Colonic mucosa (tissue), 4 donors: Measurements from ENCODE around the gene PCYOX1L. TPM values are rescaled to one million over a fixed set of nuclear protein-coding genes. Genes with fewer than 3 reads are reported as not detected.

Experiments used
- DNase-seq: peaks from one replicate; pipeline ENCODE4 v3.0.0-alpha.2; 2020
- H3K27ac ChIP-seq: fragments of 200-600 bp; one replicate; pipeline ENCODE4 v1.8.0; 2021
- H3K27me3 ChIP-seq: fragments of 200-600 bp; one replicate; pipeline ENCODE4 v1.8.0; 2021
- H3K36me3 ChIP-seq: fragments of 200-600 bp; one replicate; pipeline ENCODE4 v1.8.0; 2021
- H3K4me1 ChIP-seq: fragments of 200-600 bp; one replicate; pipeline ENCODE4 v1.8.0; 2021; ENCODE audit warnings: mild to moderate bottlenecking
- H3K4me3 ChIP-seq: fragments of 200-600 bp; one replicate; pipeline ENCODE4 v1.8.0; 2021
- H3K9ac ChIP-seq, 2 donors: one replicate each; pipeline ENCODE4 v1.7.0; 2013; ENCODE audit warnings: control low read depth in 2 of 2, low read depth in 2 of 2, low read length in 2 of 2
- H3K9me3 ChIP-seq: fragments of 200-600 bp; one replicate; pipeline ENCODE4 v1.8.0; 2021
- intact Hi-C: fragments of 100-400 bp; cut with DNase I; formaldehyde crosslinking; loops from one replicate; pipeline ENCODE4 v1.14.1; 2022
- total RNA-seq, 2 donors: library from RNA; stranded (reverse); fragmentation: NEBNext Ultra II Directional in 1 of 2; extraction: Animal tissue kit (Norgen Biotek cat#: 25700) in 1 of 2; gene quantifications; one replicate each; pipeline ENCODE4 v1.2.1, GENCODE V29; 2021
- TF ChIP-seq, protein P1 (sequence below): fragments of 200-600 bp; IDR thresholded peaks from one replicate; pipeline ENCODE4 v1.8.0; 2022; ENCODE audit warnings: antibody characterized with exemption, mild to moderate bottlenecking
- donor health status: healthy.
- donor health status: DM: no; HTN: no; CAD: no.
- donor health status: DM: no; HTN: no; CAD: no.

The PCYOX1L gene
- total RNA-seq, 2 donors from 2014 or later = 4.0 to 10.1 TPM

DNA sequence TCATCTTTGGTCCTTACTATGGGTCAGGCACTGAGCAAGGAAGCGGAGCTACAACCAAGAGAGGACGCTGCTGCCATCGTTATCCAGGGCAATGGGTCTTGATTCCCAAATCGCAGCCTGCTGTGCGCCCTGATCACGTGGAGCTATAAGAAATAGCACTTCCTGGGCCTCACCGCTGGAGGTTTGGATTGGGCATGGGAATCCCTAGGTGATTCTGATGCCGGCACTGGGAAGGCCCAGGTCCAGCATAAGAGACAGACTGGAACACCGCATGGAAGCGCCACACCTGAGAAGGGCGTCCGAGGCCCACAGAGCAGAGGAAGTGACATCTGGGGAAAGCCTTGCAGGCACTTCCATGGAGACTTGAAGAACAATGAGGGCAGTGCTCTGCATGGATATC lies 18.3 kb downstream of the PCYOX1L start:
- intact Hi-C loops = no loop called here
- no peak for DNase-seq

DNA sequence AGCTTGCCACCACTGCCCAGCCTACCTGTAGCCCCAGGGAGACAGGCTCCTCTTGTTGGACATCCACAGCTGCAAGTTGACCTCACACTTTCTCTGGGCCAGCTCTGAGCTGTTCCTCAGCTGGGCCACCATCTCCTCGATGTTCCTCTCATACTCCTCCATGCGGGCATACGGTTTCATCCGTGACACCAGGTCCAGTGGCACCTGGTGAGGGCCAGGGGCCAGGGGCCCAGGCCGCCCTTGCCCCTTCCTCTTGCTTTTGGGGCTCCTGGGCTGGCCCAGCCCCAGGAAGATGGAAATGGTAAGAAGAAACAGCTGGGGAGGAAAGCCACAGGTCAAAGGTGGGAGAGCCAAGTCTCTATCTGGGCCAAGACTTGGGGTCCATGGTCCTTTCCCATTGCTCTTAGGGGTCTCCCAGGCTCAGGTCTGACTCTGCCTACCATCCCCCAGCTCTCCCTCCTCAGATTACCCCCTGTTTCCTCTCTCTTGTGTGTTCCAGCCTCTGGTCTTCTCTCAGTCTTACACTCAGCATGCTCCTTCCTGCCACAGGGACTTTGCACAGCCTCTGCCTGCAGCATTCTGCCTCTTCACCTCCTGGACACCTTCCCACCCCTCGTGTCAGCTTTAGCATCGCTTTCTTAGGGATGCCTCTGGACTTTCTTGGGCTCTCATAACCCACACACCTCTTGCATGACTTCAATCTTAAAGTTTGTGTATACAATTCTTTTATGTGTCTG lies 19.0 kb downstream of the PCYOX1L start:
- H3K27me3 ChIP-seq = no peaks in the 10 kb centered on the region
- TF ChIP-seq, protein P1, sequence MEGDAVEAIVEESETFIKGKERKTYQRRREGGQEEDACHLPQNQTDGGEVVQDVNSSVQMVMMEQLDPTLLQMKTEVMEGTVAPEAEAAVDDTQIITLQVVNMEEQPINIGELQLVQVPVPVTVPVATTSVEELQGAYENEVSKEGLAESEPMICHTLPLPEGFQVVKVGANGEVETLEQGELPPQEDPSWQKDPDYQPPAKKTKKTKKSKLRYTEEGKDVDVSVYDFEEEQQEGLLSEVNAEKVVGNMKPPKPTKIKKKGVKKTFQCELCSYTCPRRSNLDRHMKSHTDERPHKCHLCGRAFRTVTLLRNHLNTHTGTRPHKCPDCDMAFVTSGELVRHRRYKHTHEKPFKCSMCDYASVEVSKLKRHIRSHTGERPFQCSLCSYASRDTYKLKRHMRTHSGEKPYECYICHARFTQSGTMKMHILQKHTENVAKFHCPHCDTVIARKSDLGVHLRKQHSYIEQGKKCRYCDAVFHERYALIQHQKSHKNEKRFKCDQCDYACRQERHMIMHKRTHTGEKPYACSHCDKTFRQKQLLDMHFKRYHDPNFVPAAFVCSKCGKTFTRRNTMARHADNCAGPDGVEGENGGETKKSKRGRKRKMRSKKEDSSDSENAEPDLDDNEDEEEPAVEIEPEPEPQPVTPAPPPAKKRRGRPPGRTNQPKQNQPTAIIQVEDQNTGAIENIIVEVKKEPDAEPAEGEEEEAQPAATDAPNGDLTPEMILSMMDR = no peak
- no peaks in the 10 kb centered on the region for H3K4me1 ChIP-seq
- H3K27ac ChIP-seq = no peak overlapping the region
- H3K4me3 ChIP-seq = no peak overlapping the region
- DNase-seq = no peak
- intact Hi-C loops = no loop called here
- H3K36me3 ChIP-seq = no peaks in the 10 kb centered on the region
- no peaks in the 10 kb centered on the region for H3K9me3 ChIP-seq
- no peak overlapping the region for H3K9ac ChIP-seq

More for the DNA sequence above, 18.3 kb downstream of the PCYOX1L start:
- TF ChIP-seq, protein P1 = no peak
- no peaks in the 10 kb centered on the region for H3K4me1 ChIP-seq
- no peaks in the 10 kb centered on the region for H3K36me3 ChIP-seq
- no peaks in the 10 kb centered on the region for H3K9me3 ChIP-seq
- no peak overlapping the region for H3K9ac ChIP-seq
- H3K27ac ChIP-seq = no peak overlapping the region
- H3K4me3 ChIP-seq = no peak overlapping the region
- no peaks in the 10 kb centered on the region for H3K27me3 ChIP-seq

DNA sequence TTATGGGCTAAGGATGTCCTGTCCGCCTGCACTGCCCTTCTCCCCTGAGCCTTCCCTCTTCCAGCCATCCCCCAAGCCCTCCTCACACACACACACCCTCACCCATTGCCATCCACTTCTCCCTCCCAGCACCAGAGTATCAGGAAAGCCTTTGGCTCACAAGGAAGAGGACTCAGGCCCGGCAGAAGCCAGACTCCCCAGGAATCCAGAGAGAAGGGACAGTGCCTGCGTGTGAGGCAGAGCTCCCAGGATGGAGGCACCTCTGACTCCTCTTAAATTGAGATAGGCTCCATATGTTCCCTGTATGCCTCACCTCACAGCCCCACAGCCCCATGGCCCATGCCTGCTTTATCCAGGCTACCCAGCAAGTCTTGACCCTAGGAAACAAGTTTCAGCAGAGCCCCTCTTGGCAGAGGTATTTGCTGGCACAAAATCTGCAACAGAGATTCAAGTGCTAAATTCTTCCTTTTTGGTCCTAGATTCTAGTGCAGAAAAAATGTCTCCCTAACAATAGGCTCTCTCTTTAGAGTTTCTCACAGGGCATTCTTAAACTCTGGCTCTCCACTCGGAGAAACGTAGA lies 20.5 kb downstream of the PCYOX1L start:
- H3K27ac ChIP-seq = peak overlapping the region; percentile 22
- no peaks in the 10 kb centered on the region for H3K9me3 ChIP-seq
- H3K36me3 ChIP-seq = no peaks in the 10 kb centered on the region
- no peak overlapping the region for H3K9ac ChIP-seq
- no peaks in the 10 kb centered on the region for H3K27me3 ChIP-seq
- no peaks in the 10 kb centered on the region for H3K4me1 ChIP-seq
- no peak overlapping the region for H3K4me3 ChIP-seq
- intact Hi-C loops = no loop called here
- TF ChIP-seq, protein P1 = no peak
- DNase-seq = no peak

DNA sequence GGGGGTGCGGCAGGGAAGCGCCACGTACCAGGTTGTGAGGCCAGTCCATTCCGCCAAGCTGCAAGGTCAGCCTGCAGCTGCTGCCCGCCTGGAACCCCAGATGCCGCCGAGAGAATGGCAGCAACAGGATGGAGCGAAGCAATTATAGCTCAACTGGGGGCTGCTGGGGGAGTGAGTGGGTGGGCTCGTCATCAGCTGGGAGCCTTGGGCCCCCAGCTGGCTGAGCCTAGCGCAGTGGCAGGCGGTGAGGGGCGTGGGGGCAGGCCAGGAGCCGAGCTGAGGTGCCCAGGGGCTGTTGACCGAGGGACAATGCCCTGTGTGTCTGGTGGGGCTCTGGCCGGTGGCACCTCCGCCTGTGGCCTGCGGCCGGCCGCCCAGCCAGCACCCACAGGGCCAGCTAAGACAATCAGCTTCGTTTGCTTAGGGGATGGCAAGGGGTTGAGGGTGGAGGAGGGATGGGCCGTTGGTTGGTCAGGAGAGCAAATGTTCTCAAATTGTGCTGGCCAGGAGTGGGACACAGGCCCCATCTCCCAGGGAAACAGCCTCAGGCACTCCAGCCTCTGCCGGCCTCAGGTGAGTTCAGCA lies 21.4 kb downstream of the PCYOX1L start, which contains the start of gene IL17B:
Gene IL17B (minus strand): TSS at position 116 of the 585 bp plus-strand sequence. CDS start 67 bp downstream, at position 49.
- Histone ChIP-seq H3K9ac (peak within 1 kb of the TSS in 1 of 2 donors; percentile 14), H3K27ac (peak within 1 kb of the TSS; percentile 27), H3K4me1 (no peaks in the 10 kb centered on the region)

DNA sequence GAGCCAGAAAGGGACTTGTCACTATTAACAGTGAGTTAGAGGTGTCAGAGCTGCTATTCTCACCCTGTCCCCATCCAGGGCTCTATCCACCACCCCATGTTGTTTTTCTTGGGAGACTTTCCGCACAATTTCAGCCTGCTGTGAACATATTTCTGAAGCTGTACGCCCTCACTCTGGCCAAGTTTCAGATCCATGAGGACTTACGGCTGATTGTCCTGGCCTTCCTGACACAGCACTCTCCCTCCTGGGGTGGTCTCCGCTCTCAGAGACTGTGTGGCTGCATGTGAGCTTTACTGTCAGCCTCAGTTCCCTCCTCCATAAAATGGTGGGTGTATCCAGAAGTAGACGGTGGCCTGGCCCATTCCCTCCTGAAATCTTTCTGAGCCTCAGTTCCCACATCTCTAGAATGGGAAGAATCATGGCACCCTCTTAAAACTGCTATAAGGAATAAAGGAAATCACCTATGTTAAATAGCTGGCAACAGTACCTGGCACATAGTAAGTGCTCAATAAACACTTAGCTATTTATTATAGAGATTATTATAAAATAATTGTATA lies 22.1 kb downstream of the PCYOX1L start:
- no peaks in the 10 kb centered on the region for H3K4me1 ChIP-seq
- intact Hi-C loops = loop anchor here (5.0 kb wide), 1 partner anchor 237 kb away; no protein-coding TSS in a partner anchor
- H3K9ac ChIP-seq = peak overlapping the region in 1 of 2 donors; percentile 14
- no peaks in the 10 kb centered on the region for H3K9me3 ChIP-seq
- H3K27ac ChIP-seq = peak overlapping the region; percentile 27
- TF ChIP-seq, protein P1 = no peak
- no peaks in the 10 kb centered on the region for H3K27me3 ChIP-seq
- no peak for DNase-seq
- no peaks in the 10 kb centered on the region for H3K36me3 ChIP-seq
- no peak overlapping the region for H3K4me3 ChIP-seq

More for the DNA sequence above, 21.4 kb downstream of the PCYOX1L start, which contains the start of gene IL17B:
- Histone ChIP-seq H3K36me3 (no peaks in the 10 kb centered on the region), H3K4me3 (no peak within 1 kb of the TSS), H3K9me3 (no peaks in the 10 kb centered on the region), H3K27me3 (no peaks in the 10 kb centered on the region)
- no peak for DNase-seq
- TF ChIP-seq, protein P1 = no peak
- intact Hi-C loops = no loop called here
